GM06990 (cell line): ENCODE results near the gene DNAH11.
"Not testable (repeated sequence)": the region's sequence is repeated elsewhere in the genome, so short reads cannot be mapped to it uniquely, and the experiment has no call there.

Experiments
- DNase-seq: peaks from one replicate; pipeline ENCODE4 v3.0.0-alpha.2; 2011; ENCODE audit not compliant: insufficient read length; ENCODE audit errors: extremely low read depth
- H3K27me3 ChIP-seq: replicated peaks from 2 replicates; pipeline ENCODE4 v1.6.0; 2011; ENCODE audit warnings: low read length; ENCODE audit not compliant: control insufficient read depth, insufficient read depth
- H3K36me3 ChIP-seq: 2 replicates; pipeline ENCODE4 v1.5.1; 2011; ENCODE audit warnings: low read length; ENCODE audit not compliant: control insufficient read depth, insufficient read depth
- H3K4me3 ChIP-seq: replicated peaks from 2 replicates; pipeline ENCODE4 v1.5.1; 2011; ENCODE audit warnings: low read depth, mild to moderate bottlenecking, control low read depth, low read length
- TF ChIP-seq, protein P1 (sequence below): IDR thresholded peaks from 2 replicates; pipeline ENCODE4 v1.5.1; 2011; ENCODE audit warnings: low read length, control low read depth, mild to moderate bottlenecking, inconsistent platforms; ENCODE audit not compliant: insufficient read depth, poor library complexity, severe bottlenecking

Gene DNAH11

DNA sequence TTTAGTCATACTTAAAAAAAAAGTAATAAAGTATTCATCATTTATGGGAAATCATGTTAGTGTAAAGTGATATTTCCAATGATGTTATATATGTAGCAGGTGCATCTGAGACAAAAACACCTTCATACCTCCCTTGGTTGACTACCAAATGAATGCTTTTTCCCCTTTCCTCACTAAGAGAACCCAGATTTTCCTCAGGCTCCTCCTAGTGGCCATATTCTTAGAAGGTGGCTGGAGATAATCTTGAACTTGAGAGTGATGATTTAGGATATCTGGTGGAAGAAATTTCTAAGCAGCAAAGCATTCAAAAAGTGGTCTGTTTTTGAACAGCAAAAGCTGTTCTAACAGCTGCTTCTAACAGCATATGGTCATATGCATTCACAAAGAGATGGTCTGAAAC, 16.8 kb upstream of the DNAH11 start:
- DNase-seq = no peak
- Histone ChIP-seq H3K4me3 (no peak overlapping the region), H3K36me3 (no peaks in the 10 kb centered on the region), H3K27me3 (no peaks in the 10 kb centered on the region)
- TF ChIP-seq, protein P1, sequence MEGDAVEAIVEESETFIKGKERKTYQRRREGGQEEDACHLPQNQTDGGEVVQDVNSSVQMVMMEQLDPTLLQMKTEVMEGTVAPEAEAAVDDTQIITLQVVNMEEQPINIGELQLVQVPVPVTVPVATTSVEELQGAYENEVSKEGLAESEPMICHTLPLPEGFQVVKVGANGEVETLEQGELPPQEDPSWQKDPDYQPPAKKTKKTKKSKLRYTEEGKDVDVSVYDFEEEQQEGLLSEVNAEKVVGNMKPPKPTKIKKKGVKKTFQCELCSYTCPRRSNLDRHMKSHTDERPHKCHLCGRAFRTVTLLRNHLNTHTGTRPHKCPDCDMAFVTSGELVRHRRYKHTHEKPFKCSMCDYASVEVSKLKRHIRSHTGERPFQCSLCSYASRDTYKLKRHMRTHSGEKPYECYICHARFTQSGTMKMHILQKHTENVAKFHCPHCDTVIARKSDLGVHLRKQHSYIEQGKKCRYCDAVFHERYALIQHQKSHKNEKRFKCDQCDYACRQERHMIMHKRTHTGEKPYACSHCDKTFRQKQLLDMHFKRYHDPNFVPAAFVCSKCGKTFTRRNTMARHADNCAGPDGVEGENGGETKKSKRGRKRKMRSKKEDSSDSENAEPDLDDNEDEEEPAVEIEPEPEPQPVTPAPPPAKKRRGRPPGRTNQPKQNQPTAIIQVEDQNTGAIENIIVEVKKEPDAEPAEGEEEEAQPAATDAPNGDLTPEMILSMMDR = peak; percentile 42

DNA sequence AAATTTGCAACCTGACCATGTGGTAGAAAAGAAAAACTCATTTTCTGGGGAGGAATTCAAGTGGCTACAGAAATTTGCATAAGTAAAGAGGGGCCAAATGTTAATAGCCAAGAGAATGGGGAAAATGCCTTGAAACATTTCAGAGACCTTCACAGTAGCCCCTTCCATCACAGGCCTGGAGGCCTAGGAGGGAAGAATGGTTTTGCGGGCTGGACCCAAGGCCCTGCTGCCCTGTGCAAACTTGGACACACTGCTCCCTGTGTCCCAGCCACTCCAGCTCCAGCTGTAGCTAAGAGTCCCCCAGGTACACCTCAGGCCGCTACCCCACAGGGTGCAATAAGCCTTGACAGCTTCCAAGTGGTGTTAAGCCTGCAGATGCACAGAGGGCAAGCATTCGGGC, 16.4 kb upstream of the DNAH11 start:
- DNase-seq = no peak
- TF ChIP-seq, protein P1 = no peak
- Histone ChIP-seq H3K27me3 (no peaks in the 10 kb centered on the region), H3K36me3 (no peaks in the 10 kb centered on the region), H3K4me3 (no peak overlapping the region)

DNA sequence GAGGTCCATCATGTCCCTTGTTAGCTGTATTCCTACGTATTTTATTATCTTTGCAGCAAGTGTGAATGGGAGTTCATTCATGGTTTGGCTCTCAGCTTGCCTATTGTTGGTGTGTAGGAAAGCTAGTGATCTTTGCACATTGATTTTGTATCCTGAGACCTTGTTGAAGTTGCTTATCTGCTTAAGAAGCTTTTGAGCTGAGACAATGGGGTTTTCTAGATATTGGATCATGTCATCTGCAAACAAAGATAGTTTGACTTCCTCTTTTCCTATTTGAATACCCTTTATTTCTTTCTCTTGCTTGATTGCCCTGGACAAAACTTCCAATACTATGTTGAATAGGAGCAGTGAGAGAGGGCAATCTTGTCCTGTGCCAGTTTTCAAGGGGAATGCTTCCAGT, 10.4 kb upstream of the DNAH11 start:
- DNase-seq, H3K36me3 ChIP-seq, H3K27me3 ChIP-seq, H3K4me3 ChIP-seq: not testable (repeated sequence)

DNA sequence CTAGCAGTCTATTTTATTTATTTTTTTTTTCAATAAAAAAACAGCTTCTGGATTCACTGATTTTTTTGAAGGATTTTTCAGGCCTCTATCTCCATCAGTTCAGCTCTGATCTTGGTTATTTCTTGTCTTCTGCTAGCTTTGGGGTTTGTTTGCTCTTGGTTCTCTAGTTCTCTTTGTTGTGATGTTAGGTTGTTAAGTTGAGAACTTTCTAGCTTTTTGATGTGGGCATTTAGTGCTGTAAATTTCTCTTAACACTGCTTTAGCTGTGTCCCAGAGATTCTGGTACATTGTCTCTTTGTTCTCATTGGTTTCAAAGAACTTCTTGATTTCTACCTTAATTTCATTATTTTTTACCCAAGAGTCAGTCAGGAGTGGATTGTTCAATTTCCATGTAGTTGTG, 9.2 kb upstream of the DNAH11 start:
- not testable (repeated sequence) for H3K4me3 ChIP-seq, DNase-seq, H3K27me3 ChIP-seq, H3K36me3 ChIP-seq

DNA sequence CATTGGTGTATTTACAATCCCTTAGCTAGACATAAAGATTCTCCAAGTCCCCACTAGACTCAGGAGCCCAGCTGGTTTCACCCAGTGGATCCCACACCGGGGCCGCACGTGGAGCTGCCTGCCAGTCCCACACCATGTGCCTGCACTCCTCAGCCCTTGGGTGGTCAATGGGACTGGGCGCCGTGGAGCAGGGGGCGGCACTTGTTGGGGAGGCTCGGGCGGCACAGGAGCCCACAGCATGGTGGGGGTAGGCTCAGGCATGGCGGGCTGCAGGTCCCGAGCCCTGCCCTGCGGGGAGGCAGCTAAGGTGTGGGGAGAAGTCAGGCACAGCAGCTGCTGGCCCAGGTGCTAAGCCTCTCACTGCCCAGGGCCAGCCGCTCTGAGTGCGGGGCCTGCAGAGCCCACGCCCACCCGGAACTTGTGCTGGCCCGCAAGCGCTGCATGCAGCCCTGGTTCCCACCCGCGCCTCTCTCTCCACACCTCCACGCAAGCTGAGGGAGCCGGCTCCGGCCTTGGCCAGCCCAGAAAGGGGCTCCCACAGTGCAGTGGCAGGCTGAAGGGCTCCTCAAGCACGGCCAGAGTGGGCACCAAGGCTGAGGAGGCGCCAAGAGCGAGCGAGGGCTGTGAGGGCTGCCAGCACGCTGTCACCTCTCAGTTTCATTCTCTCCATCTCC, 6.3 kb upstream of the DNAH11 start:
- not testable (repeated sequence) for H3K36me3 ChIP-seq, H3K4me3 ChIP-seq, H3K27me3 ChIP-seq, DNase-seq

DNA sequence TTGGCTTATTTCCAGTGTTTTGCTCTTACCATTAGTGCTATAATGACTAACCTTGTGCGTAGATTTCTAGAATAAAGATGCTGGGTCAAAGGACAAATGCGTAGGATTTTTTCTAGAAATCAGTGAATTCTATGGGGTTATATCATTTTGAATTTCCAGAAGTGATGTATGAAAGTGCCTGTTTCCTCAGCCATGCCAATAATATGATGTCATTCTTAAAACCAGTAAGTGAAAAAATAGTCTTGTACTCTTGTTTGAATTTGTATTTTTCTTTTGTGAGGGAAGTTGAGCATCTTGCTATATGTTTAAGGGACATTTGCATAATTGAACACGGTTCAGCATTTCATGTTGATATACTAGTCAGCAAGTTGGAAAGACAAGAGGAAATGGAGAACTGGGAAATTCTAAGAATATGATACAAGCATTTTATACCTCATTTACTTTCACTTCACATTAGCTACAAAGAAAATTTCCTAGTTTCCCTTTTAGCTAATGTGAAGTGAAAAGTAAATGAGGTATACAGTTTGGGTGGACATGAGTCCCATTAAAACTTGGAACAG, 3.8 kb upstream of the DNAH11 start:
- no peaks in the 10 kb centered on the region; the same call in none of the 2 replicates for H3K27me3 ChIP-seq
- H3K36me3 ChIP-seq = no peaks in the 10 kb centered on the region
- H3K4me3 ChIP-seq = no peak overlapping the region
- TF ChIP-seq, protein P1 = no peak
- no peak for DNase-seq

DNA sequence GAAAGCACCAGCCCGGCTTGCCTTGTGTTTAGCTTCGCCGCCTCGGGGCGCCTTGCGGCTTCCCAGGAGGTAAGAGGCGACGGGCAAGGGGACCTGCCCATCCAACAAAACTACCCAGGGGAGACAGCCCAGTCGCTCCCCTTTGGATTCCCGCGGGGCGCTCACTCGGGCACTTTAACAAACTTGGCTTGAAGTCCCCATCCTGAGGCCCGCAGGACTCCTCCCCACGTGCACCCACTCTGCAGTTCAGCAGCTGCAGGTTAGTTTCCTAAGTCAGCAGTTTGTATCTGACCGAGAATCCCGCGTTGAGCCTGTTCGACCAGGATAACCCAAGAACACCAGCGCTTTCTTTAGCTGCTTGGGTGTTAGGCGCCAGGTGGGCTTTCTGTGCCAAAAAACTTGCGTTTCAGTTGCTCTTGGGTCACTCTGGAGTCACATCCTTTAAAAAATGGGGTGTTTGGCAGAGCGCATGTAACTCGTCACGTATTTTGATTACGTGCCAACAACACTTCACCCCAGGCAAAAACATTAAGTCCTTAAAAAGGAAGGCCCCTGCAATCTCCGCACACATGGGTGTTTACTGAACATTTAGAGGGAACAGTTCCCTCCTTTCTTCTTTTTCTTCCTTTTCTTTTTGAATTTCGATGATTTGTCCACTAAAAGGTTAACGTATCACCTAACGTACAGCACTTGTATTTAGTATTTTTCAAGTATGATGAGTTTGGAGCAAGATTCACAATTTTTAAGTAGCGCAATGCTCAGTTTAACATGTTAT, 876 bp downstream of the DNAH11 start:
- H3K4me3 ChIP-seq = peak overlapping the region; percentile 24; the same call in 1 of the 2 replicates
- H3K27me3 ChIP-seq = no peaks in the 10 kb centered on the region; the same call in none of the 2 replicates
- TF ChIP-seq, protein P1 = no peak
- DNase-seq = no peak
- no peaks in the 10 kb centered on the region for H3K36me3 ChIP-seq
